Kidney capillary endothelial cell (primary cell): ENCODE data around the gene AP1B1.
"Not testable (repeated sequence)": the region's sequence is repeated elsewhere in the genome, so short reads cannot be mapped to it uniquely, and the experiment has no call there.

ENCODE experiments used
- DNase-seq: peaks from one replicate; pipeline ENCODE4 v3.0.0-alpha.2; 2018; ENCODE audit warnings: low spot score

The AP1B1 gene

GRCh38 chr22:29386708-29387107, 1.7 kb downstream of the AP1B1 start:
- no peak for DNase-seq

GRCh38 chr22:29385748-29386147, 2.6 kb downstream of the AP1B1 start:
- DNase-seq = no peak

- DNase-seq = no peak
Observed at GRCh38 chr22:29385151-29385704, 3.1 kb downstream of the AP1B1 start.

GRCh38 chr22:29383740-29384139, 4.6 kb downstream of the AP1B1 start:
- no peak for DNase-seq

- DNase-seq = no peak
Observed at GRCh38 chr22:29382580-29383302, 5.6 kb downstream of the AP1B1 start.

- no peak for DNase-seq
Observed at GRCh38 chr22:29380856-29381255, 7.5 kb downstream of the AP1B1 start.

- peak; percentile 89 for DNase-seq
Observed at GRCh38 chr22:29380032-29380781, 8.2 kb downstream of the AP1B1 start.

GRCh38 chr22:29379258-29379657, 9.1 kb downstream of the AP1B1 start:
- DNase-seq = no peak

- DNase-seq = no peak
Observed at GRCh38 chr22:29377979-29378378, 10.4 kb downstream of the AP1B1 start.

- DNase-seq = not testable (repeated sequence)
Observed at GRCh38 chr22:29376705-29377104, 11.7 kb downstream of the AP1B1 start.

- no peak for DNase-seq
Observed at GRCh38 chr22:29375398-29376076, 12.8 kb downstream of the AP1B1 start.

- not testable (repeated sequence) for DNase-seq
Observed at GRCh38 chr22:29374806-29375205, 13.6 kb downstream of the AP1B1 start.

GRCh38 chr22:29374401-29374800, 14.0 kb downstream of the AP1B1 start:
- no peak for DNase-seq

- no peak for DNase-seq
Observed at GRCh38 chr22:29370537-29370936, 17.8 kb downstream of the AP1B1 start.

- no peak for DNase-seq
Observed at GRCh38 chr22:29369460-29369859, 18.9 kb downstream of the AP1B1 start.

- DNase-seq = no peak
Observed at GRCh38 chr22:29359469-29359868, 28.9 kb downstream of the AP1B1 start.

- not testable (repeated sequence) for DNase-seq
Observed at GRCh38 chr22:29357193-29357890, 31.0 kb downstream of the AP1B1 start.

GRCh38 chr22:29353860-29354259, 34.5 kb downstream of the AP1B1 start:
- DNase-seq = no peak

- no peak for DNase-seq
Observed at GRCh38 chr22:29353286-29353685, 35.1 kb downstream of the AP1B1 start.

- DNase-seq = no peak
Observed at GRCh38 chr22:29352778-29353177, 35.6 kb downstream of the AP1B1 start.

- no peak for DNase-seq
Observed at GRCh38 chr22:29351891-29352290, 36.5 kb downstream of the AP1B1 start.

- DNase-seq = no peak
Observed at GRCh38 chr22:29351042-29351441, 37.3 kb downstream of the AP1B1 start.
